ENCODE data around the gene PUS3. TPM values are rescaled to one million over a fixed set of nuclear protein-coding genes. Genes with fewer than 3 reads are reported as not detected.
"Not testable (repeated sequence)": the region's sequence is repeated elsewhere in the genome, so short reads cannot be mapped to it uniquely, and the experiment has no call there.

PUS3 gene
- total RNA-seq, 1 experiment from 2014 or later: 11.9 TPM

DNA sequence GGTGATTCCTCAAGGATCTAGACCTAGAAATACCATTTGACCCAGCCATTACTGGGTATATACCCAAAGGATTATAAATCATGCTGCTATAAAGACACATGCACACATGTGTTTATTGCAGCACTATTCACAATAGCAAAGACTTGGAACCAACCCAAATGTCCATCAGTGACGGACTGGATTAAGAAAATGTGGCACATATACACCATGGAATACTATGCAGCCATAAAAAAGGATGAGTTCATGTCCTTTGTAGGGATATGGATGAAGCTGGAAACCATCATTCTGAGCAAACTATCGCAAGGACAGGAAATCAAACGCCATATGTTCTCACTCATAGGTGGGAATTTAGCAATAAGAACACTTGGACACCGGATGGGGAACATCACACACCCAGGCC lies 37.7 kb downstream of the PUS3 start:
- H3K27ac ChIP-seq (ENCODE audit: low read depth, low read length); CTCF ChIA-PET; H3K36me3 ChIP-seq (ENCODE audit: control insufficient read depth in 1 of 2, insufficient read depth in 2 of 2, low read length in 2 of 2); H3K9me3 ChIP-seq (ENCODE audit: control insufficient read depth in 1 of 2, insufficient read depth in 1 of 2, low read depth in 1 of 2, low read length in 2 of 2); intact Hi-C loops (cut with micrococcal nuclease); H3K9me2 ChIP-seq (ENCODE audit: insufficient read depth); H3K4me1 ChIP-seq (ENCODE audit: control insufficient read depth in 1 of 2, insufficient read depth in 2 of 2, low read length in 2 of 2); H3K9ac ChIP-seq (ENCODE audit: low read length); H3K4me2 ChIP-seq (ENCODE audit: low read length); H2AFZ ChIP-seq (ENCODE audit: low read depth, low read length, poor library complexity, severe bottlenecking); DNase-seq (ENCODE audit: low read depth, low spot score); H3K79me2 ChIP-seq (ENCODE audit: insufficient read depth, low read length); H3K4me3 ChIP-seq (replicated peaks in 1 of 2; ENCODE audit: low read depth in 1 of 2, low read length in 2 of 2); H3K27me3 ChIP-seq (ENCODE audit: insufficient read depth, low read length); H4K20me1 ChIP-seq (ENCODE audit: insufficient read depth); RAD21 ChIA-PET (ENCODE audit: low non-redundant PET in 1 of 2, low total read pairs in 2 of 2, uncharacterized antibody in 2 of 2, unreplicated experiment in 2 of 2); POLR2A ChIA-PET; ATAC-seq; BruUV-seq (replicated peaks): not testable (repeated sequence)

DNA sequence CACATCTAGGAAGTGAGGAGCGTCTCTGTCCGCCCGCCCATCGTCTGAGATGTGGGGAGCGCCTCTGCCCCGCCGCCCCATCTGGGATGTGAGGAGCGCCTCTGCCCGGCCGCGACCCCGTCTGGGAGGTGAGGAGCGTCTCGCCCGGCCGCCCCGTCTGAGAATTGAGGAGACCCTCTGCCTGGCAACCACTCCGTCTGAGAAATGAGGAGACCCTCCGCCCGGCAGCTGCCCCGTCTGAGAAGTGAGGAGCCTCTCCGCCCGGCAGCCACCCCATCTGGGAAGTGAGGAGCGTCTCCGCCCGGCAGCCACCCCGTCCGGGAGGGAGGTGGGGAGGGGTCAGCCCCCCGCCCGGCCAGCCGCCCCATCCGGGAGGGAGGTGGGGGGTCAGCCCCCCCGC lies 40.2 kb downstream of the PUS3 start:
- H3K4me3 ChIP-seq (replicated peaks in 1 of 2; ENCODE audit: low read depth in 1 of 2, low read length in 2 of 2); H4K20me1 ChIP-seq (ENCODE audit: insufficient read depth); DNase-seq (ENCODE audit: low read depth, low spot score); ATAC-seq; H3K36me3 ChIP-seq (ENCODE audit: control insufficient read depth in 1 of 2, insufficient read depth in 2 of 2, low read length in 2 of 2); H3K9ac ChIP-seq (ENCODE audit: low read length); H3K9me2 ChIP-seq (ENCODE audit: insufficient read depth); H3K4me2 ChIP-seq (ENCODE audit: low read length); H3K27me3 ChIP-seq (ENCODE audit: insufficient read depth, low read length); H3K27ac ChIP-seq (ENCODE audit: low read depth, low read length); CTCF ChIA-PET; H3K9me3 ChIP-seq (ENCODE audit: control insufficient read depth in 1 of 2, insufficient read depth in 1 of 2, low read depth in 1 of 2, low read length in 2 of 2); intact Hi-C loops (cut with micrococcal nuclease); RAD21 ChIA-PET (ENCODE audit: low non-redundant PET in 1 of 2, low total read pairs in 2 of 2, uncharacterized antibody in 2 of 2, unreplicated experiment in 2 of 2); H3K4me1 ChIP-seq (ENCODE audit: control insufficient read depth in 1 of 2, insufficient read depth in 2 of 2, low read length in 2 of 2); POLR2A ChIA-PET; H3K79me2 ChIP-seq (ENCODE audit: insufficient read depth, low read length); BruUV-seq (replicated peaks); H2AFZ ChIP-seq (ENCODE audit: low read depth, low read length, poor library complexity, severe bottlenecking): not testable (repeated sequence)

- RAD21 ChIA-PET (ENCODE audit: low non-redundant PET in 1 of 2, low total read pairs in 2 of 2, uncharacterized antibody in 2 of 2, unreplicated experiment in 2 of 2); H3K79me2 ChIP-seq (ENCODE audit: insufficient read depth, low read length); H3K9ac ChIP-seq (ENCODE audit: low read length); H3K27ac ChIP-seq (ENCODE audit: low read depth, low read length); BruUV-seq (replicated peaks); H3K9me2 ChIP-seq (ENCODE audit: insufficient read depth); H3K4me3 ChIP-seq (replicated peaks in 1 of 2; ENCODE audit: low read depth in 1 of 2, low read length in 2 of 2); ATAC-seq; H3K4me1 ChIP-seq (ENCODE audit: control insufficient read depth in 1 of 2, insufficient read depth in 2 of 2, low read length in 2 of 2); intact Hi-C loops (cut with micrococcal nuclease); POLR2A ChIA-PET; H3K36me3 ChIP-seq (ENCODE audit: control insufficient read depth in 1 of 2, insufficient read depth in 2 of 2, low read length in 2 of 2); CTCF ChIA-PET; H4K20me1 ChIP-seq (ENCODE audit: insufficient read depth); DNase-seq (ENCODE audit: low read depth, low spot score); H3K9me3 ChIP-seq (ENCODE audit: control insufficient read depth in 1 of 2, insufficient read depth in 1 of 2, low read depth in 1 of 2, low read length in 2 of 2); H3K4me2 ChIP-seq (ENCODE audit: low read length); H2AFZ ChIP-seq (ENCODE audit: low read depth, low read length, poor library complexity, severe bottlenecking): not testable (repeated sequence)
- peaks cover 13% of the 10 kb centered on the region; the same call in 1 of the 2 replicates for H3K27me3 ChIP-seq (ENCODE audit: insufficient read depth, low read length)
Measured at GRCh38 chr11:125857670-125858069, 45.3 kb downstream of the PUS3 start.

Data from HCT116 (cell line).